Lower leg skin (tissue), 3 donors: ENCODE data around the gene PTPRN2.

Experiments
- POLR2A ChIP-seq, 2 donors: fragments of 450-650 bp; IDR thresholded peaks; one replicate each; pipeline ENCODE4 v1.6.1; 2016 to 2017; ENCODE audit warnings: antibody characterized with exemption in 2 of 2, mild to moderate bottlenecking in 1 of 2, moderate library complexity in 1 of 2
- TF ChIP-seq, protein P1 (sequence below), 3 donors: fragments of 450-650 bp; IDR thresholded peaks; one replicate each; pipeline ENCODE4 v1.5.1; 2016; ENCODE audit warnings: antibody characterized with exemption in 3 of 3, mild to moderate bottlenecking in 3 of 3, moderate library complexity in 2 of 3

DNA sequence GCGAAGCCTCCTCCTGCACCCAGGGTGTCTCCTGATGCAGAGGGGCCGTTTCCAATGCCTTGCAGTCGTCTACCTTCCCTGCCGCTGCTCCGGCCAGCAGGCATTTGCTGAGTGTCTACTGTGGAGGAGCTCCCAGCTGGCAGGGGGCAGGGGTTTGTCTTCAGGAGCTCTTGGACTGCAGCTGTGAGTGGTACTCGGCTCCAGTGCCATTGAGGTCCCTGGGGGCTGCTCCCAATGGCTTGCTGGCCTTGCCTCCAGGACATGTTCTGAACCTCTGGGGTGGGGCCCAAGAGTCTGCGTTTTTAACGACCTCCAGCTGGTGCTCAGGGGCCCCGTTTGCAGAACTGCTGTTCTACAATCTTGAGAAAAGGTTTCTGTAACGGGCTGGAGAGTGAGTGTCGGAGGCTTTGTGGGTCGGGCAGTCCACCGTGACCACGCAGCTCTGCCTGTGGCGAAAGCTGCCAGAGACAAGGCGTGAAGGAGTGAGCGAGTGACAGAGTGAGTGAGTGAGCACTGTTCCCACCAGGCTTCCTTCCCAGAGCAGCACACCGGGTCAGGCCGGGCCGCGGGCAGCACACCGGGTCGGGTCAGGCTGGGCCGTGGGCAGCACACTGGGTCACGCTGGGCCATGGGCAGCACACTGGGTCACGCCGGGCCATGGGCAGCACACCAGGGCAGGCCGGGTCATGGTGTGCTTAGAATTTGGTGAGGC, 520.2 kb downstream of the PTPRN2 start:
- TF ChIP-seq, protein P1, sequence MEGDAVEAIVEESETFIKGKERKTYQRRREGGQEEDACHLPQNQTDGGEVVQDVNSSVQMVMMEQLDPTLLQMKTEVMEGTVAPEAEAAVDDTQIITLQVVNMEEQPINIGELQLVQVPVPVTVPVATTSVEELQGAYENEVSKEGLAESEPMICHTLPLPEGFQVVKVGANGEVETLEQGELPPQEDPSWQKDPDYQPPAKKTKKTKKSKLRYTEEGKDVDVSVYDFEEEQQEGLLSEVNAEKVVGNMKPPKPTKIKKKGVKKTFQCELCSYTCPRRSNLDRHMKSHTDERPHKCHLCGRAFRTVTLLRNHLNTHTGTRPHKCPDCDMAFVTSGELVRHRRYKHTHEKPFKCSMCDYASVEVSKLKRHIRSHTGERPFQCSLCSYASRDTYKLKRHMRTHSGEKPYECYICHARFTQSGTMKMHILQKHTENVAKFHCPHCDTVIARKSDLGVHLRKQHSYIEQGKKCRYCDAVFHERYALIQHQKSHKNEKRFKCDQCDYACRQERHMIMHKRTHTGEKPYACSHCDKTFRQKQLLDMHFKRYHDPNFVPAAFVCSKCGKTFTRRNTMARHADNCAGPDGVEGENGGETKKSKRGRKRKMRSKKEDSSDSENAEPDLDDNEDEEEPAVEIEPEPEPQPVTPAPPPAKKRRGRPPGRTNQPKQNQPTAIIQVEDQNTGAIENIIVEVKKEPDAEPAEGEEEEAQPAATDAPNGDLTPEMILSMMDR (IDR thresholded peaks at IDR 0.05), result no peak
- no peak for TF ChIP-seq POLR2A (IDR thresholded peaks at IDR 0.05)
